ENCODE results near the gene C2orf42.

DNA sequence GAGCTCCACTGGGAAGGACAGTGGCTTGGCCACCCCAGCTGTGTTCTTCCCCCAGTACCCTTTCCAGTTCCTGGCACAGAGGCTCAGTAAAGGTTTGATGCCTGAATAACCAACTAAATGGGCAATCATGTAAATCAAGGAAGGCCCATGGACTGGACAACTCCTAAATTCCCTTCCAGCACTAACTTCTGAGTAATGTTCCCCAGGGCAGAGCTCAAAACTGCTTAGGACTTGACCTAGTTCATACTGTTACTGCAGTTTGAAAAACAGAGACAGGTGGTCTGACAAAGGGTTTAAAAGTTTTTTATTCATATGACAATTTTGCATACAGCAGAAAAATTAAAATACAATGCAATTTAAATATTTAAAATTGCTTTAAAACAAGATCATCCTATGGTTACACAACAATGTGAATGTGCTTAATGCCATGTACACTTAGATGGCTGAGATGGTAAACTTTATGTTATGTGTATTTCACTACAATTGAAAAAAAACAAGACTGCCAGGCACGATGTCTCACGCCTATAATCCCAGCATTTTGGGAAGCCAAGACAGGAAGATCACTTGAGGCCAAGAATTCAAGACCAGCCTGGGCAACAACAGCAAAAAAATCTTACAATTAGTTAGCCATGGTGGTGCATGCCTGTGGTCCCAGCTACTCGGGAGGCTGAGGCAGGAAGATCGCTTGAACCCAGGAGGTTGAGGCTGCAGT lies 77.3 kb downstream of the C2orf42 start:
- TF ChIP-seq CTCF (conservative IDR thresholded peaks at IDR 0.05; ENCODE audit: low read depth, low read length): no peak
- TF ChIP-seq EZH2 (IDR thresholded peaks at IDR 0.05; ENCODE audit: low read length, unreplicated experiment): no peak
- TF ChIP-seq EZH2phosphoT487 (IDR thresholded peaks at IDR 0.05; ENCODE audit: borderline replicate concordance, low read length): no peak
